Measurements from ENCODE around the gene TEKT3.

Gene TEKT3

GRCh38 chr17:15341385-15341849 lies at the start of gene TEKT3:
TSS of gene TEKT3 (minus strand) at chr17:15341597. CDS start at chr17:15331585, 10,012 bp downstream.
- TF ChIP-seq CTCF (IDR thresholded peaks at IDR 0.05; ENCODE audit: borderline replicate concordance, insufficient read depth, low read depth, low read length), result no peak
- no peak within 1 kb of the TSS for H3K4me3 ChIP-seq (ENCODE audit: low read depth, low read length)

DNA sequence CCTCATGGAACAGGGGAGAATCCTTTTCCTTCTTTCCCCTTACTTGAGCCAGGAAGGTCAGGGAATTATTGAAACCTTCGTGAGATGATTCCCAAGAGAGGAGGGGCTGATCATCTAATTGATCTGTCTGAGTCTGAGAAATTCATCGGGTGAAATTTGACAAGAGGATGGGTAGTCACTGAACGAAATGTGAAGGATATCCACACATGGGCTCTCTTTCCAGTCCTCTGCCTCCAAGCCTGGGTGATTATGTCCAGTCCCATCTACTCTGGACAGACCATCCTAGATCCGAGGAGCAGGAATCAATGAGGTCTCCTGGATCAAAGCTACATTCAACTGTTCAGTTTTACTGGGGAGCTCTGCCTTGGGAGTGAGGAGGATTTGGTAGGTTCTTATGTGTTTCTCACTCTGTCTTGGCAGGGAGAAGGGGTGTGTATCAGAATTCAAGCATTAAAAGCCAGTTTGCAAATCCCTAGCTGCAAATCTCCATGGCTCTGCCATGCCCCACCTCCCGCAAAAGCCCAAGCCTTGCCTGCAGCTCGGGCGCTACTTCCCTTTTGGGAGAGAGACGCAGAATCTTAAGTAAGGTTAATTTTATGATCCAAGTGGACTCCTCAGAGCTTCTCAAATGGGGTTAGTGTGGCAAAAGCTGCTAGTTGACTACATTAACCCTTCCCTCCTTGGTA lies 47.1 kb upstream of the TEKT3 start:
- TF ChIP-seq CTCF (IDR thresholded peaks at IDR 0.05; ENCODE audit: borderline replicate concordance, insufficient read depth, low read depth, low read length), result no peak
- no peak overlapping the region for H3K4me3 ChIP-seq (ENCODE audit: low read depth, low read length)

DNA sequence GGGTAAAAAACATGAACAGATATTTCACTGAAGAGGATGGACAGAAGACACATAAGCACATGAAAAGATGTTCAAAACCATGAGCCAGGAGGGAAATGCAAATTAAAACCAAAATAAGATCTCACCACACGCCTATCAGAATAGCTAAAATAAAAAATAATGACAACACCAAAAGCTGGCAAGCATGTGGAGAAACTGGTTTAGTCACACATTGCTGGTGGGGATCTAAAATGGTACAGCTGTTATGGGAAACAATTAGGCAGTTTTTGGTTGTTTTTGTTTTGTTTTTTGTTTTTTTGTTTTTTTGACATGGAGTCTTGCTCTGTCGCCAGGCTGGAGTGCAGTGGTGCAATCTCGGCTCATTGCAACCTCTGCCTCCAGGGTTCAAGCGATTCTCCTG lies 44.7 kb upstream of the TEKT3 start:
- H3K4me3 ChIP-seq (ENCODE audit: low read depth, low read length), result no peak overlapping the region
- no peak for TF ChIP-seq CTCF (IDR thresholded peaks at IDR 0.05; ENCODE audit: borderline replicate concordance, insufficient read depth, low read depth, low read length)

DNA sequence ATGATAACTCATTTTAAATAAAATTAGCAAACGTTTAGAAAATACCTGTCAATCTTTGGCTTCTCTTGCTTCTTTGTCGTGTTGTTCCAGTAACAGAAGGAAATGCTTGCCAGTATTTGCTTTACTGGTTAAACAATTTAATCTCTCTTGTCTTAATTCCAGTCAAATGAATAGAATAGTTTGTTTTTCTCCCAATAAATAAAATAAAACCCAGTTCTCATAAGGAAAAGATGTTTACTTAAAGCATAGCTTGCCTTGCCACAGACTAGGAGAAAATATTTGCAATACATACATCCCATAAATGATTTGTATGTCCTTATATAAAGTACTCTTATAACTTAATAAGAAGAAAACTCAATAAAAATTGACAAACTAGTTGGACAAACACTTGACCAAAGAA lies 43.9 kb upstream of the TEKT3 start:
- TF ChIP-seq CTCF (IDR thresholded peaks at IDR 0.05; ENCODE audit: borderline replicate concordance, insufficient read depth, low read depth, low read length), result no peak
- no peak overlapping the region for H3K4me3 ChIP-seq (ENCODE audit: low read depth, low read length)

DNA sequence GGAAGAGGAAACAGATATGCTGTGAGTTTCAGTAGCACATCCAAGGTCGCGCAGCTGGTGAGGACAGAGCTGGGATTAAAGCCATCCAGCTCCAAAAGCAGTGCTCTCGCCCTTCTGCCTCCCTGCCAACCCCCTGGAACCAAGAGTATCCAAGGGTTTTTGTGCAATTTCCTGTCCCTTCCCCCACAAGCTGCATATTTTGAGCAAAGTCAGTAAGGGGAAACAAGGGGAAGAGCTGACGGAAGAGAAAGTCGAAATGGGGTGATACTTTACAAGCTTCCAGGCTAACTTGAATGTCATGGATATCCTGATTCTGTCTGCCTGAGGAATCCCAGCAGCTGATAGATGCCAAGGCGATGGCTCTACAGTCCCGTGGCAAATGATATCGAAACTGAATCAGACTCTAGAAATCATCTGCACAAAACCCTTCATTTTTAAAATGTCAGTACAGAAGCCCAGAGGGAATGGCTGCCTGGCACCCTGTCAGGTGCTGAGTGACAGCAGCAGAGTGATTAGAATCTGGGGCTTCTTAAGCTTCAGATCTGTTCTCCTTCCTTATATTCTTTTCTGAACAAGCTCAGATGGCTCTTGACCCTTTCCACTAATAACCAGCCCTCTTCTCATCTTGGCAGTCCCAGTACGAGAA lies 42.9 kb upstream of the TEKT3 start:
- no peak overlapping the region for H3K4me3 ChIP-seq (ENCODE audit: low read depth, low read length)
- no peak for TF ChIP-seq CTCF (IDR thresholded peaks at IDR 0.05; ENCODE audit: borderline replicate concordance, insufficient read depth, low read depth, low read length)

- no peak for TF ChIP-seq CTCF (IDR thresholded peaks at IDR 0.05; ENCODE audit: borderline replicate concordance, insufficient read depth, low read depth, low read length)
- no peak overlapping the region for H3K4me3 ChIP-seq (ENCODE audit: low read depth, low read length)
These were observed 41.5 kb upstream of the TEKT3 start for GRCh38 chr17:15382914-15383313.

DNA sequence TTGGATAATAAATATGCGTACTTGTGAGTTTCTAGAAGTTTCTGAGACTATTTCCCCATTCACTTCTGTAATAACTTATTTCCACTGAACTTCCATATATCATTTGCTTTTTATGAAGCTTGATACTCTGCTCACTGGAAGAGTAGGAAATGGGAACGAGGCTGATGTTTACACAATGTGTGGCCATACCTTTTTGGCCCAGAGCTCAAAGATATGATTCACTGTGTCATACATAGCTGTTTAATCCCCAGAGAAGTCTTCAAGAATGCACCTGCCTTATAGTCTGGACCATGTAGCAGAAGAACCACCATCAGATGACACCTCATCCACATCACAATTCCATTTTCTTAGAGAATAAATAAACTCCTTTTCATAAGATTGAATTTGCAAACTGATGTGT lies 40.3 kb upstream of the TEKT3 start:
- TF ChIP-seq CTCF (IDR thresholded peaks at IDR 0.05; ENCODE audit: borderline replicate concordance, insufficient read depth, low read depth, low read length), result no peak
- no peak overlapping the region for H3K4me3 ChIP-seq (ENCODE audit: low read depth, low read length)
